WTC11 (cell line): ENCODE measurements around the gene IRF2. TPM values are rescaled to one million over a fixed set of nuclear protein-coding genes. Genes with fewer than 3 reads are reported as not detected.

Experiments used
- ATAC-seq: fragments of 200-7000 bp; cut with Tn5 transposase; 2 replicates; pipeline ENCODE4 v1.10.0; 2021; ENCODE audit warnings: mild to moderate bottlenecking, moderate library complexity
- CTCF ChIA-PET: fragments of 300-600 bp; sonication (Branson Sonifier 250); formaldehyde crosslinking; loops from one replicate; lab custom pipeline; 2021; ENCODE audit warnings: antibody characterized with exemption; lab: Charles Lee
- POLR2A ChIA-PET: fragments of 350-600 bp; sonication (Branson Sonifier 250); formaldehyde crosslinking; loops from one replicate; lab custom pipeline; 2021; ENCODE audit warnings: antibody characterized with exemption; lab: Charles Lee
- DNase-seq: peaks from one replicate; pipeline ENCODE4 v3.0.0; 2021; ENCODE audit warnings: low spot score
- H3K27ac Mint-ChIP-seq: 2 replicates; pipeline ENCODE4 v1.8.0; 2021; ENCODE audit warnings: mixed read lengths
- H3K27me3 Mint-ChIP-seq: 2 replicates; pipeline ENCODE4 v1.8.0; 2021; ENCODE audit warnings: low read depth, mild to moderate bottlenecking, moderate library complexity, mixed read lengths
- H3K36me3 Mint-ChIP-seq: 2 replicates; pipeline ENCODE4 v1.8.0; 2021; ENCODE audit warnings: mixed read lengths
- H3K4me1 Mint-ChIP-seq: 2 replicates; pipeline ENCODE4 v1.8.0; 2022; ENCODE audit warnings: mixed read lengths
- H3K4me3 Mint-ChIP-seq: 2 replicates; pipeline ENCODE4 v1.8.0; 2021; ENCODE audit warnings: mild to moderate bottlenecking, moderate library complexity, mixed read lengths
- H3K9me3 Mint-ChIP-seq: 2 replicates; pipeline ENCODE4 v1.8.0; 2021; ENCODE audit warnings: mixed read lengths
- ARID4B ChIP-seq: sonication (generic); formaldehyde crosslinking; IDR thresholded peaks from 2 replicates; pipeline ENCODE4 v1.8.0; 2023; ENCODE audit warnings: missing genetic modification reagents, mild to moderate bottlenecking, borderline replicate concordance
- ATF3 ChIP-seq: sonication (generic); formaldehyde crosslinking; conservative IDR thresholded peaks from 2 replicates; pipeline ENCODE4 v1.8.1; 2022; ENCODE audit warnings: mild to moderate bottlenecking, missing genetic modification reagents
- CREB1 ChIP-seq: sonication (generic); formaldehyde crosslinking; IDR thresholded peaks from 2 replicates; pipeline ENCODE4 v1.8.0; 2023; ENCODE audit warnings: mild to moderate bottlenecking, missing genetic modification reagents
- ELF4 ChIP-seq: sonication (generic); formaldehyde crosslinking; IDR thresholded peaks from 2 replicates; pipeline ENCODE4 v1.8.1; 2022; ENCODE audit warnings: low read depth, mild to moderate bottlenecking, moderate library complexity, missing genetic modification reagents
- GABPB1 ChIP-seq: sonication (generic); formaldehyde crosslinking; IDR thresholded peaks from 2 replicates; pipeline ENCODE4 v1.8.1; 2023; ENCODE audit warnings: mild to moderate bottlenecking, missing genetic modification reagents
- PREB ChIP-seq: sonication (generic); formaldehyde crosslinking; IDR thresholded peaks from 2 replicates; pipeline ENCODE4 v1.8.1; 2022; ENCODE audit warnings: mild to moderate bottlenecking, missing genetic modification reagents, moderate library complexity, borderline replicate concordance
- ZNF219 ChIP-seq: sonication (generic); formaldehyde crosslinking; IDR thresholded peaks from 2 replicates; pipeline ENCODE4 v1.8.0; 2023; ENCODE audit warnings: missing genetic modification reagents, mild to moderate bottlenecking, borderline replicate concordance
- ZNF532 ChIP-seq: fragments of 250-450 bp; sonication (Bioruptor Pico); IDR thresholded peaks from 2 replicates; pipeline ENCODE4 v1.9.0; 2021; ENCODE audit warnings: mild to moderate bottlenecking, borderline replicate concordance
- ZNF671 ChIP-seq: fragments of 250-450 bp; sonication (Bioruptor Pico); IDR thresholded peaks from 2 replicates; pipeline ENCODE4 v1.8.0; 2021; ENCODE audit warnings: mild to moderate bottlenecking
- total RNA-seq: library from RNA; stranded (reverse); gene quantifications from 3 replicates; pipeline ENCODE4 v1.2.3, GENCODE V29; 2021
- TF ChIP-seq, protein P1 (sequence below): fragments of 250-450 bp; sonication (Bioruptor Pico); IDR thresholded peaks from 2 replicates; pipeline ENCODE4 v1.9.0; 2021; ENCODE audit warnings: mild to moderate bottlenecking
- TF ChIP-seq, protein P2 (sequence below): fragments of 250-450 bp; sonication (Bioruptor Pico); IDR thresholded peaks from 2 replicates; pipeline ENCODE4 v1.8.0; 2021; ENCODE audit warnings: mild to moderate bottlenecking
- TF ChIP-seq, protein P3 (sequence below): sonication (generic); formaldehyde crosslinking; IDR thresholded peaks from 2 replicates; pipeline ENCODE4 v1.8.0; 2022; ENCODE audit warnings: mild to moderate bottlenecking, missing genetic modification reagents

The IRF2 gene
- total RNA-seq, 1 experiment from 2014 or later, result 11.8 TPM

GRCh38 chr4:184371390-184371787, 103.0 kb downstream of the IRF2 start (continued):
- TF ChIP-seq, protein P1, sequence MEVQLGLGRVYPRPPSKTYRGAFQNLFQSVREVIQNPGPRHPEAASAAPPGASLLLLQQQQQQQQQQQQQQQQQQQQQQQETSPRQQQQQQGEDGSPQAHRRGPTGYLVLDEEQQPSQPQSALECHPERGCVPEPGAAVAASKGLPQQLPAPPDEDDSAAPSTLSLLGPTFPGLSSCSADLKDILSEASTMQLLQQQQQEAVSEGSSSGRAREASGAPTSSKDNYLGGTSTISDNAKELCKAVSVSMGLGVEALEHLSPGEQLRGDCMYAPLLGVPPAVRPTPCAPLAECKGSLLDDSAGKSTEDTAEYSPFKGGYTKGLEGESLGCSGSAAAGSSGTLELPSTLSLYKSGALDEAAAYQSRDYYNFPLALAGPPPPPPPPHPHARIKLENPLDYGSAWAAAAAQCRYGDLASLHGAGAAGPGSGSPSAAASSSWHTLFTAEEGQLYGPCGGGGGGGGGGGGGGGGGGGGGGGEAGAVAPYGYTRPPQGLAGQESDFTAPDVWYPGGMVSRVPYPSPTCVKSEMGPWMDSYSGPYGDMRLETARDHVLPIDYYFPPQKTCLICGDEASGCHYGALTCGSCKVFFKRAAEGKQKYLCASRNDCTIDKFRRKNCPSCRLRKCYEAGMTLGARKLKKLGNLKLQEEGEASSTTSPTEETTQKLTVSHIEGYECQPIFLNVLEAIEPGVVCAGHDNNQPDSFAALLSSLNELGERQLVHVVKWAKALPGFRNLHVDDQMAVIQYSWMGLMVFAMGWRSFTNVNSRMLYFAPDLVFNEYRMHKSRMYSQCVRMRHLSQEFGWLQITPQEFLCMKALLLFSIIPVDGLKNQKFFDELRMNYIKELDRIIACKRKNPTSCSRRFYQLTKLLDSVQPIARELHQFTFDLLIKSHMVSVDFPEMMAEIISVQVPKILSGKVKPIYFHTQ, result no peak

- H3K36me3 Mint-ChIP-seq, result peaks cover 7% of the 10 kb centered on the region; the same call in 1 of the 2 replicates
- CTCF ChIA-PET, result no interaction called here
- no peak overlapping the region for H3K27ac Mint-ChIP-seq
- DNase-seq, result no peak
- no peak overlapping the region for H3K4me3 Mint-ChIP-seq
- H3K27me3 Mint-ChIP-seq, result no peaks in the 10 kb centered on the region
- POLR2A ChIA-PET, result no interaction called here
- 0 out of 2 replicates have a peak, but pooled peaks cover 3% of the 10 kb centered on the region for H3K4me1 Mint-ChIP-seq
- no peak for ATAC-seq
- peaks cover 16% of the 10 kb centered on the region for H3K9me3 Mint-ChIP-seq
- TF ChIP-seq, protein P1, result no peak
- TF ChIP-seq ZNF532 (CRISPR knock-in tag) (no peak), ATF3 (CRISPR knock-in tag) (no peak), PREB (CRISPR knock-in tag) (no peak), GABPB1 (no peak), ELF4 (CRISPR knock-in tag) (no peak), ZNF671 (CRISPR knock-in tag) (no peak), CREB1 (CRISPR knock-in tag) (no peak), ZNF219 (CRISPR knock-in tag) (no peak), ARID4B (CRISPR knock-in tag) (no peak)
- TF ChIP-seq, protein P2, sequence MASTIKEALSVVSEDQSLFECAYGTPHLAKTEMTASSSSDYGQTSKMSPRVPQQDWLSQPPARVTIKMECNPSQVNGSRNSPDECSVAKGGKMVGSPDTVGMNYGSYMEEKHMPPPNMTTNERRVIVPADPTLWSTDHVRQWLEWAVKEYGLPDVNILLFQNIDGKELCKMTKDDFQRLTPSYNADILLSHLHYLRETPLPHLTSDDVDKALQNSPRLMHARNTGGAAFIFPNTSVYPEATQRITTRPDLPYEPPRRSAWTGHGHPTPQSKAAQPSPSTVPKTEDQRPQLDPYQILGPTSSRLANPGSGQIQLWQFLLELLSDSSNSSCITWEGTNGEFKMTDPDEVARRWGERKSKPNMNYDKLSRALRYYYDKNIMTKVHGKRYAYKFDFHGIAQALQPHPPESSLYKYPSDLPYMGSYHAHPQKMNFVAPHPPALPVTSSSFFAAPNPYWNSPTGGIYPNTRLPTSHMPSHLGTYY (CRISPR knock-in tag), result no peak
- TF ChIP-seq, protein P3, sequence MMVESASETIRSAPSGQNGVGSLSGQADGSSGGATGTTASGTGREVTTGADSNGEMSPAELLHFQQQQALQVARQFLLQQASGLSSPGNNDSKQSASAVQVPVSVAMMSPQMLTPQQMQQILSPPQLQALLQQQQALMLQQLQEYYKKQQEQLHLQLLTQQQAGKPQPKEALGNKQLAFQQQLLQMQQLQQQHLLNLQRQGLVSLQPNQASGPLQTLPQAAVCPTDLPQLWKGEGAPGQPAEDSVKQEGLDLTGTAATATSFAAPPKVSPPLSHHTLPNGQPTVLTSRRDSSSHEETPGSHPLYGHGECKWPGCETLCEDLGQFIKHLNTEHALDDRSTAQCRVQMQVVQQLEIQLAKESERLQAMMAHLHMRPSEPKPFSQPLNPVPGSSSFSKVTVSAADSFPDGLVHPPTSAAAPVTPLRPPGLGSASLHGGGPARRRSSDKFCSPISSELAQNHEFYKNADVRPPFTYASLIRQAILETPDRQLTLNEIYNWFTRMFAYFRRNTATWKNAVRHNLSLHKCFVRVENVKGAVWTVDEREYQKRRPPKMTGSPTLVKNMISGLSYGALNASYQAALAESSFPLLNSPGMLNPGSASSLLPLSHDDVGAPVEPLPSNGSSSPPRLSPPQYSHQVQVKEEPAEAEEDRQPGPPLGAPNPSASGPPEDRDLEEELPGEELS (CRISPR knock-in tag), result no peak
These were observed 103.5 kb downstream of the IRF2 start for GRCh38 chr4:184370711-184371389.
